ENCODE measurements around the gene CFAP53. TPM values are rescaled to one million over a fixed set of nuclear protein-coding genes. Genes with fewer than 3 reads are reported as not detected.

CFAP53 gene
- total RNA-seq, 1 donor from 2014 or later, result 0.68 TPM

GRCh38 chr18:50218432-50219197, 47.7 kb downstream of the CFAP53 start:
- Histone ChIP-seq H3K9me3 (ENCODE audit: insufficient read depth, low read depth, low read length) (no peaks in the 10 kb centered on the region), H3K27ac (ENCODE audit: low read depth, low read length) (no peak overlapping the region), H3K36me3 (ENCODE audit: insufficient read depth, low read length) (no peaks in the 10 kb centered on the region), H3K4me3 (ENCODE audit: insufficient read depth, low read depth, low read length) (no peak overlapping the region), H3K27me3 (ENCODE audit: insufficient read depth, low read length) (peaks cover 11% of the 10 kb centered on the region), H2AFZ (ENCODE audit: low read depth, low read length) (no peak overlapping the region), H3K79me2 (ENCODE audit: insufficient read depth, low read length) (no peaks in the 10 kb centered on the region), H3K9ac (ENCODE audit: low read length) (no peak overlapping the region), H3K4me2 (ENCODE audit: low read length) (no peak overlapping the region), H3K4me1 (ENCODE audit: insufficient read depth, low read length) (no peaks in the 10 kb centered on the region), H4K20me1 (ENCODE audit: insufficient read depth, low read length) (no peaks in the 10 kb centered on the region)
- no peaks in the 10 kb centered on the region for H3K36me3 Mint-ChIP-seq (ENCODE audit: low read depth, unreplicated experiment)
- peak; percentile 14 for TF ChIP-seq CTCF (IDR thresholded peaks at IDR 0.05; ENCODE audit: insufficient read depth, low read depth, low read length)
- TF ChIP-seq EZH2 (IDR thresholded peaks at IDR 0.05; ENCODE audit: insufficient read depth, low read length), result no peak
- FAIRE-seq, result no peak
- no peak overlapping the region for H3K4me3 Mint-ChIP-seq (ENCODE audit: unreplicated experiment)
- H3K27ac Mint-ChIP-seq (ENCODE audit: unreplicated experiment), result no peak overlapping the region
- peaks cover 20% of the 10 kb centered on the region for H3K27me3 Mint-ChIP-seq (ENCODE audit: low read depth, unreplicated experiment)
- H3K9me3 Mint-ChIP-seq (ENCODE audit: unreplicated experiment), result peaks cover 18% of the 10 kb centered on the region
- no peaks in the 10 kb centered on the region for H3K4me1 Mint-ChIP-seq (ENCODE audit: low read depth, unreplicated experiment)
- peak; percentile 10 for DNase-seq (ENCODE audit: low read depth)

- H3K4me3 Mint-ChIP-seq (ENCODE audit: unreplicated experiment), result no peak overlapping the region
- H3K4me1 Mint-ChIP-seq (ENCODE audit: low read depth, unreplicated experiment), result no peaks in the 10 kb centered on the region
- no peak overlapping the region for H3K27ac Mint-ChIP-seq (ENCODE audit: unreplicated experiment)
- no peak overlapping the region for H3K9ac ChIP-seq (ENCODE audit: low read length)
- no peak overlapping the region for H3K4me3 ChIP-seq (ENCODE audit: insufficient read depth, low read depth, low read length)
- FAIRE-seq (no peak), DNase-seq (ENCODE audit: low read depth) (no peak)
- H3K9me3 ChIP-seq (ENCODE audit: insufficient read depth, low read depth, low read length), result no peaks in the 10 kb centered on the region
- no peak overlapping the region for H3K27ac ChIP-seq (ENCODE audit: low read depth, low read length)
- H3K79me2 ChIP-seq (ENCODE audit: insufficient read depth, low read length), result no peaks in the 10 kb centered on the region
- H3K27me3 ChIP-seq (ENCODE audit: insufficient read depth, low read length), result peaks cover 20% of the 10 kb centered on the region
- H3K4me1 ChIP-seq (ENCODE audit: insufficient read depth, low read length), result no peaks in the 10 kb centered on the region
- H4K20me1 ChIP-seq (ENCODE audit: insufficient read depth, low read length), result no peaks in the 10 kb centered on the region
- TF ChIP-seq CTCF (IDR thresholded peaks at IDR 0.05; ENCODE audit: insufficient read depth, low read depth, low read length) (no peak), EZH2 (IDR thresholded peaks at IDR 0.05; ENCODE audit: insufficient read depth, low read length) (no peak)
- H3K4me2 ChIP-seq (ENCODE audit: low read length), result no peak overlapping the region
- H3K36me3 ChIP-seq (ENCODE audit: insufficient read depth, low read length), result no peaks in the 10 kb centered on the region
- no peak overlapping the region for H2AFZ ChIP-seq (ENCODE audit: low read depth, low read length)
- no peaks in the 10 kb centered on the region for H3K36me3 Mint-ChIP-seq (ENCODE audit: low read depth, unreplicated experiment)
- peaks cover 23% of the 10 kb centered on the region for H3K27me3 Mint-ChIP-seq (ENCODE audit: low read depth, unreplicated experiment)
- no peaks in the 10 kb centered on the region for H3K9me3 Mint-ChIP-seq (ENCODE audit: unreplicated experiment)
These were observed 57.0 kb downstream of the CFAP53 start for GRCh38 chr18:50209311-50209710.

GRCh38 chr18:50207722-50208121, 58.6 kb downstream of the CFAP53 start:
- H3K4me1 Mint-ChIP-seq (ENCODE audit: low read depth, unreplicated experiment), result no peaks in the 10 kb centered on the region
- H3K79me2 ChIP-seq (ENCODE audit: insufficient read depth, low read length), result no peaks in the 10 kb centered on the region
- H3K36me3 Mint-ChIP-seq (ENCODE audit: low read depth, unreplicated experiment), result no peaks in the 10 kb centered on the region
- no peak overlapping the region for H3K27ac Mint-ChIP-seq (ENCODE audit: unreplicated experiment)
- H3K4me3 Mint-ChIP-seq (ENCODE audit: unreplicated experiment), result no peak overlapping the region
- H4K20me1 ChIP-seq (ENCODE audit: insufficient read depth, low read length), result no peaks in the 10 kb centered on the region
- TF ChIP-seq CTCF (IDR thresholded peaks at IDR 0.05; ENCODE audit: insufficient read depth, low read depth, low read length) (no peak), EZH2 (IDR thresholded peaks at IDR 0.05; ENCODE audit: insufficient read depth, low read length) (no peak)
- H3K9me3 Mint-ChIP-seq (ENCODE audit: unreplicated experiment), result no peaks in the 10 kb centered on the region
- no peaks in the 10 kb centered on the region for H3K4me1 ChIP-seq (ENCODE audit: insufficient read depth, low read length)
- H3K9me3 ChIP-seq (ENCODE audit: insufficient read depth, low read depth, low read length), result no peaks in the 10 kb centered on the region
- FAIRE-seq (no peak), DNase-seq (ENCODE audit: low read depth) (no peak)
- no peak overlapping the region for H3K9ac ChIP-seq (ENCODE audit: low read length)
- peaks cover 32% of the 10 kb centered on the region for H3K27me3 Mint-ChIP-seq (ENCODE audit: low read depth, unreplicated experiment)
- peaks cover 24% of the 10 kb centered on the region for H3K27me3 ChIP-seq (ENCODE audit: insufficient read depth, low read length)
- no peak overlapping the region for H2AFZ ChIP-seq (ENCODE audit: low read depth, low read length)
- H3K36me3 ChIP-seq (ENCODE audit: insufficient read depth, low read length), result no peaks in the 10 kb centered on the region
- no peak overlapping the region for H3K4me3 ChIP-seq (ENCODE audit: insufficient read depth, low read depth, low read length)
- no peak overlapping the region for H3K4me2 ChIP-seq (ENCODE audit: low read length)
- H3K27ac ChIP-seq (ENCODE audit: low read depth, low read length), result no peak overlapping the region

Measured in astrocyte (in vitro differentiated cells and primary cell).